ENCODE measurements around the gene PRKG1.
"Not testable (repeated sequence)": the region's sequence is repeated elsewhere in the genome, so short reads cannot be mapped to it uniquely, and the experiment has no call there.

PRKG1 gene

DNA sequence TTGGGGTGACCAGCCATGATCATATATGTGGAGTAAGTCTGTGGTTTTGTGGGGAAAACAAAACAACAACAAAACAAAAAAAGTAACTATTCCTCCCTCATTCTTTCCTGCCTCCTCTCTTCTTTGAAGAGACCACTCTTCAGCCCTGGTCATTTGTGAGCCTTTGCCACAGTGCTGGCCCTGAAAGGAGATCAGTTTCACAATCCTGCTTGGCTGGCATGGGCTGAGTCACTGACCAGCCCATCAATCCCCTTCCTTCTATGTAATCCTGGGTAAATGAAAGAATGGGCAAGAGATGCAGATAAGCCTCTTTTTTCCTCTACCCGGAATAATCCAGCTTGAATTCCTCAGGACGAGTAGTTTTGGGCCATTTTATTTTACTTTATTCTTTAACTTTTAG is 611.5 kb downstream of the PRKG1 start:
- no peak for DNase-seq

DNA sequence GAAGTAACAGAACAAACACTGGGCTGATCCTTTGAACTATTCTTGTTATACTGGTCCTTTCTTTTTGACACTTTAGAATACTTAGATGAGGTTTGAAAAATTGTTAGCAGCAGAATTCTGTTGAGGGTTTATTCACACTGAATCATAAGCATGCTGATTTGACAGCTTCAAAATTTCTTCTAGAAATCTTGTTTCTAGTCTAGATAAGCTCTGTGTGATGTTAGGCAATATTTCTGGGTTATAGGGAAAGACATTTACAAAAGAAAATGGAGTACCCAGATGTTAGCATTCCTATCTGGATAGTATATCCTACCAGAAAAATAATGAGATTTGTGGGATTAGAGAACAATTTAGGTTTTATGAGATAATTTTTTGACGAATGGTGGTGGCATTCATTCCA is 613.0 kb downstream of the PRKG1 start:
- no peak for DNase-seq

DNA sequence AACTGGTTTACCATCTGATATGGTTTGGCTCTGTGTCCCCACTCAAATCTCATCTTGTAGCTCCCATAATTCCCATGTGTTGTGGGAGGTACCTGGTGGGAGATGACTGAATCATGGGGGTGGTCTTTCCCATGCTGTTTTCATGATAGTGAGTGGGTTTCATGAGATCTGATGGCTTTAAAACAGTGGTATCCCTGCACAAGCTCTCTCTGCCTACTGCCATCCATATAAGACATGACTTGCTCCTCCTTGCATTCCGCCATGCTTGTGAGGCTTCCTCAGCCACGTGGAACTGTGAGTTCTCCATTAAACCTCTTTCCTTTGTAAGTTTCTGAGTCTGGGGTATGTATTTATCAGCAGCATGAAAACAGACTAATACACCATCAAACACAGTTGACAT is 614.5 kb downstream of the PRKG1 start:
- DNase-seq = not testable (repeated sequence)

DNA sequence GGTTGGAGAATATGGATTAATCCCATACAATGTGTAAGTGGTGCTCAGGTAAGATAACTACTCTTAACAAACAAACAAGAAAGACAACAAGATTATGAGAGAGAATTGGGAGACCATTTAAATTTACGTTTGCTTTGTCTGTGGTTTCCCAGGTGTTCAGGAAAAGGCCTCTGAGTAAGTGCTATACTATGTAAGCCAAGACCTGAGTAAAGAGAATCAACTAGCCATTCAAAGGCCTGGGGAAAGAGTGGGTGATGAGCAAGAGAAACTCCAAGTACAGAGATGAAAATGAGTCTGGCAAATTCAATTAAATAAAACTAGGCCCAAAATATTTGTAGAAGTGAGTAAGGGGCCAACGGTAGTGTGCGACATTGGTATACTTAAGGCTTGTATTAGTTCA is 615.2 kb downstream of the PRKG1 start:
- DNase-seq = no peak

- no peak for DNase-seq
These were observed 616.8 kb downstream of the PRKG1 start for GRCh38 chr10:51691135-51691534.

GRCh38 chr10:51694086-51694768 is 619.9 kb downstream of the PRKG1 start:
- DNase-seq = no peak

DNA sequence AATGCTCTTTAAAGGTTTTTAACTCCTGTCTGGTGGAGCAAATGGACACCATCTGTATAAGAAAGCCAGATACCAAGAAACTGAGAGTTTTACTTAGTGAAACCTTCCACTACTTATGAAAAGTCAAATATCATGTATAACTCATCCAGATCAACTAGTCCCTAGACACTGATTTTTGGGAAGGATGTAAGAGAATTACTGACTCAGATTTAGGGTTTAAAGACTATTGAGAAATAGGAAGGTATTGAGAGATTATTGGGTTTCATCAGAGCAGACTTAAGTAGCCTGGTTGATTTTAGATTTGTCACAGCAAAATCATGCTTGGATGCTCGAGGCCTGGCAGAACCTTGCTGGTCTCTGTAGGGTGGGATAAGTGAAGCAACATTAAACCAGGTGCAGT is 622.0 kb downstream of the PRKG1 start:
- DNase-seq = no peak

DNA sequence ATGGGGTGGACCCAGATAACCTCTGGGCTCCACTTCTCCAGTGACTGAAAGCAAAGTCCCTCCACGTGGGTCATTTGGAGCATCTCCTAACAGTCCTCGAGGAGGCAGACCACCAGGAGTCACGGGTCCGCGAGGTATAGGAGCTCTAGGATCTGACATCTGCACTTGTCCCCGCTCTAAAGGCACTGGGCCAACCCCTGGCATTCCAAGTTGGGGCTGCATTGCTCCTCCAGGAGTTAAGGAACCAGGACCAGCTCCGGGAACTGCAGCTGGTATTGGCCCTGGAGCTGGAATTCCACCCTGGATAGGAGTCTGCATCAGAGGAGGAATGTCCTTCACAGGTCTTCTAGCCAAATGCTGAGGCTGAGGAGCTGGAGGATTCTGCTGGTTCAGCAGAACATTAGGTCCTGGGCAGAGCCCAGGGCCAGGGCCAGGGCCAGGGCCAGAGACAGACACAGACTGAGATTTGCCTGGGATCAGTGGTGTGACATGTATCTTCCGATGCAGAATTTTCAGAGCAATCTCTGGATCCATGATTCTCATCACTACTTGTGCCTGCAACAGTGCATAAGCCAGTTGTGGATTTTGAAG is 624.3 kb downstream of the PRKG1 start:
- DNase-seq = no peak

DNA sequence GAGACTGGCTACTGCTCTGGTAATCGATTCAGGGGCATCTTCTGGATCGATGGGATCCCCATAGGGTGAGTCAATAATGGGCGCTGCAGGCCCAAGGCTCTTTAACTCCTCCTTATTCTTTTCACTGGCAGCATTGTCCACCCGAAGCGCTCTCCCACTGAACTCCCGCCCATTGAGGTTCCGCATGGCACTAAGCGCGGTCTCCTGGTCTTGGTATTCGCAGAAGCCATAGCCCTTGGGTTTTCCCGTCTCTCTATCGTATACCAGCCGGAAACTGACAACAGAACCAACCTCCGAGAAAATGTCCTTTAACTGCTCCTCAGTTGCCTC is 624.8 kb downstream of the PRKG1 start:
- no peak for DNase-seq

DNA sequence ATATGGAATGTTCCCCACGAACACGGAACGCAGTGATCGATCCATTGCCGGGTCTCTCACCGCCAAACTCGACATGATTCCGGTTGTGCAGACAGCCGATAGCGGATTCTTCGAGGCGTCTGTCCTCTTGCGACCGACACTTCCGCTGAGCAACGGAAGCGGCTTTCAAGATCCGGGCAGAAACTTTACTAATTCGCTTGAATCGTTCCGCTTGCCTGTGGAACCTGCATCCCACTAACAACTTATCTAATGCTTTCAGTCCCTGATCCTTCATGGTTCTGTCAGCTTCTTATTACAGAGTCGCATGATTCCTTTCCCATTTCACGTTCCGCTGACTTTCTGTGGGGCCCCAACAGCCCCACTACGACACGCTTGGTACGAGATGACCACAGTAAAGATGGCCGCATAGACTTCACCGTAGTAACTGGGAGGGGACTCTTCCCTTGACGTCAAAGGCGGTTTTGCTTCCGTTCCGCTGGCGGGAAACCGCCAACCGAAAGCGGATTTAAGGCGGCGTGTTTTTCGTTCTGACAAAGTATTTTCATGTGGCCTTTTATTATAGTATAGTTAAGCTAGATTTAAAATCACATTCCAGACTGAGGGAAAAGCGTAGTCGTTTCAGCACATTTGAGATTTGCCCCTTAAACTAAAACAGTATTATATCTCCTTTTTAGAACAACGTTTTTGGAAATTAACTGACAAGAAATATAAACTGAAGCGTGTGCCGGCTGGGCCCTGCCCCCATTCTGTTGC is 625.4 kb downstream of the PRKG1 start, which contains the start of gene CSTF2T:
TSS of gene CSTF2T (minus strand) at position 121 of the 753 bp plus-strand sequence. CDS start at position 75, 46 bp downstream.
- peak; percentile 86 to 99 (median 93) for DNase-seq

GRCh38 chr10:51700228-51700817 is 626.0 kb downstream of the PRKG1 start:
- peak in 2 of 6 experiments; percentile 28 to 34 for DNase-seq

DNA sequence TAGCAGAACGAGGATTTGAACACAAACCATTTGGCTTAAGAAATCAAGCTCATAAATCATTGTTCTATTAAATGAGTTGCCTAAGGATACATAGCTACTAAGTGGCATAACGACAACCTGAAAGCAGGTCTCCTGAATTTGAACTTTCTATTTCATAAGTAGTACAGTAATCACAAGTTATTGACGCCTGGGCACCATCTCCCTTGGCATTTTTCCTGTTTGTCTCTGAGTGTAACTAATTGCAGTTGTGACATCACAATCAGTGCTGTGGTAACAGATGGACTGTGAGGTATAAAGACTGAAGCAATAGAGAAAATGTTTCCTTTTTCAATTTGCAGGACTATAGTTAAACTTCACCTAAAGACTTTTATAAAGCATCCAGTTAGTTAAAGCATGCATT is 631.5 kb downstream of the PRKG1 start:
- DNase-seq = no peak

GRCh38 chr10:51706225-51706624 is 631.9 kb downstream of the PRKG1 start:
- no peak for DNase-seq

DNA sequence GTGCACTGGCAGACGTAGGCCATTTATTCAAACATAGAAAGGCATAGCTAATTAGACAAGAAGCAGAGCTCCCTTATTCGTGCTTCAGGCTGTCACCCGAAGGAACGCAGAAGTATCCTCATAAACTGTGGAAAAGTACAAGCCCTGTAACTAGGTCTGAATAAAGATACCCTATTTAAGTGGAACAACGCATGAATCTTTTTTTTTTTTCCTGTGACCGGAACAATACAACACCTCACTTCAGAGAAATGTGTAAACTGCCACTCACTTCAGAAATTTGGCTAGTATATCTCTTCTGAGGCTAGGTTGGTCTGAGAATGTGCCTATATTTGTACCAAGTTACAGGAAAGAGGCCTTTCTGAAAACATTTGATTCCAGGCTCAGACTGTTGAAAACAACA is 633.1 kb downstream of the PRKG1 start:
- no peak for DNase-seq

- peak in 1 of 6 experiments; percentile 14 for DNase-seq
These were observed 633.6 kb downstream of the PRKG1 start for GRCh38 chr10:51707821-51708424.

GRCh38 chr10:51708609-51709008 is 634.3 kb downstream of the PRKG1 start:
- DNase-seq = no peak

- no peak for DNase-seq
These were observed 635.2 kb downstream of the PRKG1 start for GRCh38 chr10:51709324-51709972.

DNA sequence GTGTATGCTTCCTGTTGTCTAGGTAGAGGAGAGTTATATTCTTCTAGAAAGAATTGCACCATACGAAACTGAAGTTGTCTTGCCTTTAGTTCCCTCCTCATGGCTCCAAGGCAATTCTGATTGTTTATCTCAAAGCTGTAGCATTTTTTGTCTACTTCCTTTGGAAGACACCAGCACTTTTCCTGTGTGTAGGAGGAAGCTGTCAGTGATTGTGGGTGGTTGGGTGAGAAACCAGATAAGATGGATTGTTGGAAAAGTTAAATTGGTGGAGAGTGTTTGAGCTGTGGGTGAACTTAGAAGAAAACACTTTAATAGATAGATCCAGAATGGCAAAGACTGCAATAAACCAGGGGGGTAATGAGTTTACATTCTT is 637.2 kb downstream of the PRKG1 start:
- DNase-seq = no peak

- no peak for DNase-seq
These were observed 642.7 kb downstream of the PRKG1 start for GRCh38 chr10:51716981-51717380.

GRCh38 chr10:51718804-51719291 is 644.6 kb downstream of the PRKG1 start:
- DNase-seq = no peak

DNA sequence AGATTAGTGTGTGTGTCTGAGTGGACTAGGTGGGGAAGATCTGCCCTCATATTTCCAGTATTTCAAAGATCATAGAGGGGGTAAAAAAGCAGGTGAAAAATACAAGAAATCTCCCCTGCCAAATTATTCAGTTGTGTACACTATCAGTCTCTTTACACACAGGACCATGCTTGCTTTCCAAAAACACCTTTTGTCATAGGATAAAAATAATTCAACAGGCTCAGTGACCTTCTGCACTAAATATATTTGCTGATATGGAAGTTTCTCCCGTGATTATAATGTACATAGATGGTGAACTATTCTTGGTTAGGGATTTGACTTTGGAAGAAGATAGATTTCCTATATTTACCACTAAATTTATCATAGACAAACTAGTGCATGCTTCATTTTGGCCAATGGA is 649.8 kb downstream of the PRKG1 start:
- no peak for DNase-seq

- DNase-seq = no peak
These were observed 655.7 kb downstream of the PRKG1 start for GRCh38 chr10:51729822-51730555.
